HG03097 (cell line): ENCODE measurements around the gene CLEC3A.
"Not testable (repeated sequence)": the region's sequence is repeated elsewhere in the genome, so short reads cannot be mapped to it uniquely, and the experiment has no call there.

Experiments
- ATAC-seq: cut with Tn5 transposase; IDR thresholded peaks from one replicate; pipeline ENCODE4 v1.9.1; 2021; ENCODE audit not compliant: unreplicated experiment, low FRiP score

Gene CLEC3A

GRCh38 chr16:78025631-78026030, 3.3 kb downstream of the CLEC3A start:
- no peak for ATAC-seq

- ATAC-seq: no peak
Measured at GRCh38 chr16:78028018-78028417, 5.7 kb downstream of the CLEC3A start.

GRCh38 chr16:78034530-78034929, 12.2 kb downstream of the CLEC3A start:
- ATAC-seq: no peak

- ATAC-seq: no peak
Measured at GRCh38 chr16:78035012-78035411, 12.7 kb downstream of the CLEC3A start.

- no peak for ATAC-seq
Measured at GRCh38 chr16:78040396-78040795, 18.0 kb downstream of the CLEC3A start.

GRCh38 chr16:78045865-78046581, 23.7 kb downstream of the CLEC3A start:
- no peak for ATAC-seq

- ATAC-seq: no peak
Measured at GRCh38 chr16:78048319-78048718, 26.0 kb downstream of the CLEC3A start.

- no peak for ATAC-seq
Measured at GRCh38 chr16:78050734-78051400, 28.5 kb downstream of the CLEC3A start.

GRCh38 chr16:78057803-78058564, 35.6 kb downstream of the CLEC3A start:
- no peak for ATAC-seq

GRCh38 chr16:78059806-78060205, 37.5 kb downstream of the CLEC3A start:
- ATAC-seq: not testable (repeated sequence)

GRCh38 chr16:78060295-78060694, 37.9 kb downstream of the CLEC3A start:
- no peak for ATAC-seq

GRCh38 chr16:78060809-78061208, 38.5 kb downstream of the CLEC3A start:
- no peak for ATAC-seq

- no peak for ATAC-seq
Measured at GRCh38 chr16:78065319-78065718, 43.0 kb downstream of the CLEC3A start.

GRCh38 chr16:78069913-78070312, 47.6 kb downstream of the CLEC3A start:
- no peak for ATAC-seq

- ATAC-seq: no peak
Measured at GRCh38 chr16:78072275-78072674, 49.9 kb downstream of the CLEC3A start.

- ATAC-seq: no peak
Measured at GRCh38 chr16:78075800-78076199, 53.5 kb downstream of the CLEC3A start.

- no peak for ATAC-seq
Measured at GRCh38 chr16:78081341-78081740, 59.0 kb downstream of the CLEC3A start.
